Measurements from ENCODE around the gene ITIH1.
A peak's percentile ranks its signal among the peaks of the same experiment; 100 is the strongest.

Gene ITIH1

DNA sequence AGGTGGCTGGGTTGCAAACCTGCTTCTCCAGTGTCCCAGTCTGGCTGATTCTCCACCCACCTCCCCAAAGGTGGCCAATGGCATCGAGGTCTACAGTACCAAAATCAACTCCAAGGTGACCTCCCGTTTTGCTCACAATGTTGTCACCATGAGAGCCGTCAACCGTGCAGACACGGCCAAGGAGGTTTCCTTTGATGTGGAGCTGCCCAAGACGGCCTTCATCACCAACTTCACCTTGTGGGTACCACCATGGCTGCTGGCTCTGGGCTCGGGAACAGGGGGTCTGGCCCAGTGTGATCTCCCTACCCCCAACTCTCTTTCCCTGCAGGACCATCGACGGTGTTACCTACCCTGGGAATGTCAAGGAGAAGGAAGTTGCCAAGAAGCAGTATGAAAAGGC is 19.0 kb downstream of the ITIH1 start:
- no peak overlapping the region for H3K27ac ChIP-seq (ENCODE audit: poor library complexity, severe bottlenecking)
- no peaks in the 10 kb centered on the region for H3K9me3 ChIP-seq (ENCODE audit: severe bottlenecking)
- no peak for ATAC-seq (ENCODE audit: low read depth)
- H3K4me1 ChIP-seq (ENCODE audit: insufficient read depth, poor library complexity, severe bottlenecking), result no peaks in the 10 kb centered on the region
- no peaks in the 10 kb centered on the region for H3K36me3 ChIP-seq (ENCODE audit: low read depth)
- no peak for DNase-seq (ENCODE audit: low spot score)
- no peak overlapping the region for H3K4me3 ChIP-seq (ENCODE audit: severe bottlenecking)
- no peaks in the 10 kb centered on the region for H3K27me3 ChIP-seq (ENCODE audit: insufficient read depth, poor library complexity, severe bottlenecking)
- TF ChIP-seq, protein P1, sequence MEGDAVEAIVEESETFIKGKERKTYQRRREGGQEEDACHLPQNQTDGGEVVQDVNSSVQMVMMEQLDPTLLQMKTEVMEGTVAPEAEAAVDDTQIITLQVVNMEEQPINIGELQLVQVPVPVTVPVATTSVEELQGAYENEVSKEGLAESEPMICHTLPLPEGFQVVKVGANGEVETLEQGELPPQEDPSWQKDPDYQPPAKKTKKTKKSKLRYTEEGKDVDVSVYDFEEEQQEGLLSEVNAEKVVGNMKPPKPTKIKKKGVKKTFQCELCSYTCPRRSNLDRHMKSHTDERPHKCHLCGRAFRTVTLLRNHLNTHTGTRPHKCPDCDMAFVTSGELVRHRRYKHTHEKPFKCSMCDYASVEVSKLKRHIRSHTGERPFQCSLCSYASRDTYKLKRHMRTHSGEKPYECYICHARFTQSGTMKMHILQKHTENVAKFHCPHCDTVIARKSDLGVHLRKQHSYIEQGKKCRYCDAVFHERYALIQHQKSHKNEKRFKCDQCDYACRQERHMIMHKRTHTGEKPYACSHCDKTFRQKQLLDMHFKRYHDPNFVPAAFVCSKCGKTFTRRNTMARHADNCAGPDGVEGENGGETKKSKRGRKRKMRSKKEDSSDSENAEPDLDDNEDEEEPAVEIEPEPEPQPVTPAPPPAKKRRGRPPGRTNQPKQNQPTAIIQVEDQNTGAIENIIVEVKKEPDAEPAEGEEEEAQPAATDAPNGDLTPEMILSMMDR (IDR thresholded peaks at IDR 0.05; ENCODE audit: poor library complexity, severe bottlenecking), result no peak

DNA sequence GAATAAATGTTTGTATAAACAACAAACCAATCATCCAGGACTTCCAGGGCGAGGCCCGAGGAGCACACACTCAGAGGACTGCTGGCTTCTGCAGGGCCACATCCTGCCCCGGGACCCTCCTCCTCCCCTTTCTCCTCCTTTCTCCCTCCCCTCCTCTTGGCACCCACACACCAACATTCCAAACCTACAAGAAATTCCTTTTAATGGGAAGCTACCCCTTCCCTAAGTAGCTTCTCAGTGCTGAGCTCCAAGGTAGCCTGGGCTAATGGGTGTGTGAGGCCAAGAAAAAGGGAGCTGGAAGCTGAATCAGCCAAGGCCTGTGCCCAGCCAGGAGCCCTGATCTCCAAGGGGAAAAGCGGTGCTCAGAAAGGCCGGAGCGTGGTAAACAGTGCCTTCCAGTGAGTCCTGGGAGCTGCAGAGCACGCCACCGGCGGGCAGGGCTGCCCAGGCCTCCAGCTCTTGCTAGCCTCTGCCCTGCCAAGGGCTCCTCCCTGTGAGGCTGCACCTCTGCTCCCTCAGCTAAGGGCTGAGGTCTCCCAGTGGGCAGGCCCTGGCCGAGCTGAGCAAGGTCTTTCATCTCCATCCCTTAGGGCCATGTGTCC is 21.1 kb downstream of the ITIH1 start:
- Histone ChIP-seq H3K27ac (ENCODE audit: poor library complexity, severe bottlenecking) (no peak overlapping the region), H3K4me1 (ENCODE audit: insufficient read depth, poor library complexity, severe bottlenecking) (no peaks in the 10 kb centered on the region), H3K36me3 (ENCODE audit: low read depth) (no peaks in the 10 kb centered on the region), H3K27me3 (ENCODE audit: insufficient read depth, poor library complexity, severe bottlenecking) (no peaks in the 10 kb centered on the region), H3K9me3 (ENCODE audit: severe bottlenecking) (no peaks in the 10 kb centered on the region), H3K4me3 (ENCODE audit: severe bottlenecking) (no peak overlapping the region)
- DNase-seq (ENCODE audit: low spot score) (no peak), ATAC-seq (ENCODE audit: low read depth) (no peak; the same call in 1 of the 3 replicates)
- TF ChIP-seq, protein P1 (IDR thresholded peaks at IDR 0.05; ENCODE audit: poor library complexity, severe bottlenecking), result no peak

DNA sequence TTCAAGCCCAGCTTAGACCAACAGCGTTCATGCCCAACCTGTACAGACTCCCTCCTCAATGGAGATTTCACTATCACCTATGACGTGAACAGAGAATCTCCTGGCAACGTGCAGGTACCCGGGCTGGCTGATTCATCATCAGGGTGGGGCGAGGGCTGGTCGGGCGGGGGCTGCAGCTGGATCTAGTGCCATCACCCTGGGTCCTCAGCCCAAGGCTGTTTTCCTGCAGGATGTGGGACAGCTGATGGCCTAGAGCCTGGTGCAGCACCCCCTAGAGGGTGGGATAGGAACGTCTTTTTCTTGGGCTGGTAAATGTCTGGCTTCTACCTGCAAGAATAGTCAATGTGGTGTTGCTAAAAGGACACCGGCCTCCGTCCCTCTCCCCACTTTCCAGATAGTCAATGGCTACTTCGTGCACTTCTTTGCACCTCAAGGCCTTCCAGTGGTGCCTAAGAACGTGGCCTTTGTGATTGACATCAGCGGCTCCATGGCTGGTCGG is 21.6 kb downstream of the ITIH1 start:
- TF ChIP-seq, protein P1 (IDR thresholded peaks at IDR 0.05; ENCODE audit: poor library complexity, severe bottlenecking), result peak; percentile 59
- ATAC-seq (ENCODE audit: low read depth) (peak; percentile 82), DNase-seq (ENCODE audit: low spot score) (peak; percentile 80)
- H3K27ac ChIP-seq (ENCODE audit: poor library complexity, severe bottlenecking), result no peak overlapping the region
- no peak overlapping the region for H3K4me3 ChIP-seq (ENCODE audit: severe bottlenecking)
- H3K27me3 ChIP-seq (ENCODE audit: insufficient read depth, poor library complexity, severe bottlenecking), result no peaks in the 10 kb centered on the region
- H3K4me1 ChIP-seq (ENCODE audit: insufficient read depth, poor library complexity, severe bottlenecking), result no peaks in the 10 kb centered on the region
- no peaks in the 10 kb centered on the region for H3K9me3 ChIP-seq (ENCODE audit: severe bottlenecking)
- H3K36me3 ChIP-seq (ENCODE audit: low read depth), result no peaks in the 10 kb centered on the region

DNA sequence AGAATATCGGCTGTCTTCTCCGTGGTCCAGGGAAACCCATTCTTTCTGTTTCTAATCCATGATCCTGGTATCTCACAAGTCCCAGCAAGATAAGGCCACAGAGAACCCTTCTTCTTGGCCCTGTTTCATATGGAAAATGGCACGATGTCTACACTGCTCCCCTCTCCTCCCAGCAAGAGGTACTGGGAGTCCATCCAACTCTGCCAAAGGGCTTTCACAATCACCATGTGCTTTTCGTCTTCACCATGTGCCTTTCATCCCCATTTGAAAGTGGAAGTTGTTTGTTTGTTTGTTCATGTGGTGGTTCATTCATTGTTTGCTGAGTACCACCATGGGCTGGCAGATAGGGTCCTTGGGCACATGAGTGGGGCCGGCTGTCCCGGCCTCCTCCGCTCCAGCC is 22.7 kb downstream of the ITIH1 start:
- TF ChIP-seq, protein P1 (IDR thresholded peaks at IDR 0.05; ENCODE audit: poor library complexity, severe bottlenecking), result no peak
- ATAC-seq (ENCODE audit: low read depth), result no peak
- no peak for DNase-seq (ENCODE audit: low spot score)
- H3K27me3 ChIP-seq (ENCODE audit: insufficient read depth, poor library complexity, severe bottlenecking), result no peaks in the 10 kb centered on the region
- H3K4me1 ChIP-seq (ENCODE audit: insufficient read depth, poor library complexity, severe bottlenecking), result no peaks in the 10 kb centered on the region
- no peaks in the 10 kb centered on the region for H3K36me3 ChIP-seq (ENCODE audit: low read depth)
- H3K9me3 ChIP-seq (ENCODE audit: severe bottlenecking), result no peaks in the 10 kb centered on the region
- no peak overlapping the region for H3K4me3 ChIP-seq (ENCODE audit: severe bottlenecking)
- H3K27ac ChIP-seq (ENCODE audit: poor library complexity, severe bottlenecking), result no peak overlapping the region

DNA sequence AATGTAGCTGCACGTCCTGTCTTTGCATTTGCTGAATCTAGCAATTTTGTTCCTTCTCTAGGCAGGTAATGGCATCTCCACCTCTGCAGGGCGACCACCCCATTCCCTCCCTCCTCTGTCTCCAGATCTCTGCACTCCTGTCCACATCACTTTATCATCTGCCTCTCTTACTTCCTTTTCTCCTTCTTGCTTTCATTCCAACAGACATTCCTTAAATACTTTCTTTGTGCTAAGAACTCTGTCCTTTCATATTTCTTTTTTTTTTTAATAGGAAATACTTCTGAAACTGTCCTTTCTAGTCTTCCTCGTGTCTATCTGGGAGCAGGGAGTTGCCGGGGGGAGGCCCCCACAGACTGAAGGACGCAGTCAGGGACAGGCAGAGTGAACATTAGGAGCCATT is 24.4 kb downstream of the ITIH1 start:
- DNase-seq (ENCODE audit: low spot score) (no peak), ATAC-seq (ENCODE audit: low read depth) (no peak)
- Histone ChIP-seq H3K9me3 (ENCODE audit: severe bottlenecking) (no peaks in the 10 kb centered on the region), H3K4me3 (ENCODE audit: severe bottlenecking) (no peak overlapping the region), H3K27ac (ENCODE audit: poor library complexity, severe bottlenecking) (no peak overlapping the region), H3K4me1 (ENCODE audit: insufficient read depth, poor library complexity, severe bottlenecking) (no peaks in the 10 kb centered on the region), H3K27me3 (ENCODE audit: insufficient read depth, poor library complexity, severe bottlenecking) (no peaks in the 10 kb centered on the region), H3K36me3 (ENCODE audit: low read depth) (no peaks in the 10 kb centered on the region)
- TF ChIP-seq, protein P1 (IDR thresholded peaks at IDR 0.05; ENCODE audit: poor library complexity, severe bottlenecking), result no peak
